IPS-18a (cell line): ENCODE results near the gene SUSD6.
"Not testable (repeated sequence)": the region's sequence is repeated elsewhere in the genome, so short reads cannot be mapped to it uniquely, and the experiment has no call there.

Experiments used
- H3K27ac ChIP-seq: one replicate; pipeline ENCODE4 v1.5.1; 2013; ENCODE audit warnings: low read length
- H3K27me3 ChIP-seq: one replicate; pipeline ENCODE4 v1.6.1; 2013; ENCODE audit warnings: mild to moderate bottlenecking, low read length; ENCODE audit not compliant: control insufficient read depth, insufficient read depth
- H3K36me3 ChIP-seq: one replicate; pipeline ENCODE4 v1.6.1; 2013; ENCODE audit warnings: low read depth, low read length; ENCODE audit not compliant: control insufficient read depth
- H3K4me1 ChIP-seq: one replicate; pipeline ENCODE4 v1.6.1; 2013; ENCODE audit warnings: low read depth, low read length; ENCODE audit not compliant: control insufficient read depth
- H3K4me3 ChIP-seq: one replicate; pipeline ENCODE4 v1.5.1; 2013; ENCODE audit warnings: low read length
- H3K9ac ChIP-seq: one replicate; pipeline ENCODE4 v1.6.1; 2013; ENCODE audit warnings: mild to moderate bottlenecking, low read length, moderate library complexity
- H3K9me3 ChIP-seq: one replicate; pipeline ENCODE4 v1.6.1; 2013; ENCODE audit warnings: low read depth, low read length; ENCODE audit not compliant: control insufficient read depth

Gene SUSD6

GRCh38 chr14:69736405-69736804, 125.0 kb downstream of the SUSD6 start:
- H3K4me3 ChIP-seq, H3K4me1 ChIP-seq, H3K36me3 ChIP-seq, H3K9ac ChIP-seq, H3K27me3 ChIP-seq, H3K27ac ChIP-seq, H3K9me3 ChIP-seq: not testable (repeated sequence)

- Histone ChIP-seq H3K36me3 (no peaks in the 10 kb centered on the region), H3K4me3 (no peak overlapping the region), H3K27me3 (no peaks in the 10 kb centered on the region), H3K9me3 (peaks cover 31% of the 10 kb centered on the region), H3K9ac (no peak overlapping the region), H3K27ac (no peak overlapping the region), H3K4me1 (no peaks in the 10 kb centered on the region)
These were observed 129.7 kb downstream of the SUSD6 start for GRCh38 chr14:69741055-69741454.

- no peaks in the 10 kb centered on the region for H3K27me3 ChIP-seq
- peaks cover 8% of the 10 kb centered on the region for H3K4me1 ChIP-seq
- no peak overlapping the region for H3K9ac ChIP-seq
- no peaks in the 10 kb centered on the region for H3K36me3 ChIP-seq
- H3K4me3 ChIP-seq, result no peak overlapping the region
- H3K9me3 ChIP-seq, result no peaks in the 10 kb centered on the region
- no peak overlapping the region for H3K27ac ChIP-seq
These were observed 138.6 kb downstream of the SUSD6 start for GRCh38 chr14:69749956-69750355.

- no peaks in the 10 kb centered on the region for H3K36me3 ChIP-seq
- H3K4me1 ChIP-seq, result peaks cover 8% of the 10 kb centered on the region
- no peak overlapping the region for H3K27ac ChIP-seq
- no peak overlapping the region for H3K9ac ChIP-seq
- no peaks in the 10 kb centered on the region for H3K9me3 ChIP-seq
- H3K4me3 ChIP-seq, result no peak overlapping the region
- H3K27me3 ChIP-seq, result no peaks in the 10 kb centered on the region
These were observed 139.1 kb downstream of the SUSD6 start for GRCh38 chr14:69750495-69750894.

- H3K36me3 ChIP-seq, result no peaks in the 10 kb centered on the region
- no peak overlapping the region for H3K4me3 ChIP-seq
- H3K27ac ChIP-seq, result no peak overlapping the region
- H3K4me1 ChIP-seq, result peaks cover 8% of the 10 kb centered on the region
- no peak overlapping the region for H3K9ac ChIP-seq
- no peaks in the 10 kb centered on the region for H3K9me3 ChIP-seq
- no peaks in the 10 kb centered on the region for H3K27me3 ChIP-seq
These were observed 141.4 kb downstream of the SUSD6 start for GRCh38 chr14:69752773-69753172.

- Histone ChIP-seq H3K27me3 (no peaks in the 10 kb centered on the region), H3K36me3 (no peaks in the 10 kb centered on the region), H3K9me3 (no peaks in the 10 kb centered on the region), H3K4me3 (no peak overlapping the region), H3K4me1 (peaks cover 8% of the 10 kb centered on the region), H3K9ac (no peak overlapping the region), H3K27ac (no peak overlapping the region)
These were observed 142.5 kb downstream of the SUSD6 start for GRCh38 chr14:69753860-69754259.

- no peak overlapping the region for H3K4me3 ChIP-seq
- H3K9ac ChIP-seq, result no peak overlapping the region
- H3K27ac ChIP-seq, result no peak overlapping the region
- H3K9me3 ChIP-seq, result no peaks in the 10 kb centered on the region
- H3K4me1 ChIP-seq, result peaks cover 8% of the 10 kb centered on the region
- no peaks in the 10 kb centered on the region for H3K27me3 ChIP-seq
- no peaks in the 10 kb centered on the region for H3K36me3 ChIP-seq
These were observed 143.1 kb downstream of the SUSD6 start for GRCh38 chr14:69754487-69754886.

- H3K9me3 ChIP-seq, result no peaks in the 10 kb centered on the region
- no peak overlapping the region for H3K27ac ChIP-seq
- no peaks in the 10 kb centered on the region for H3K36me3 ChIP-seq
- no peak overlapping the region for H3K4me3 ChIP-seq
- peaks cover 8% of the 10 kb centered on the region for H3K4me1 ChIP-seq
- no peaks in the 10 kb centered on the region for H3K27me3 ChIP-seq
- H3K9ac ChIP-seq, result no peak overlapping the region
These were observed 143.9 kb downstream of the SUSD6 start for GRCh38 chr14:69755296-69755695.

GRCh38 chr14:69755784-69756183, 144.4 kb downstream of the SUSD6 start:
- no peaks in the 10 kb centered on the region for H3K27me3 ChIP-seq
- H3K36me3 ChIP-seq, result no peaks in the 10 kb centered on the region
- peaks cover 8% of the 10 kb centered on the region for H3K4me1 ChIP-seq
- no peak overlapping the region for H3K9ac ChIP-seq
- H3K4me3 ChIP-seq, result no peak overlapping the region
- H3K27ac ChIP-seq, result no peak overlapping the region
- no peaks in the 10 kb centered on the region for H3K9me3 ChIP-seq

- Histone ChIP-seq H3K9me3 (no peaks in the 10 kb centered on the region), H3K9ac (no peak overlapping the region), H3K36me3 (no peaks in the 10 kb centered on the region), H3K27me3 (no peaks in the 10 kb centered on the region), H3K27ac (no peak overlapping the region), H3K4me1 (peaks cover 8% of the 10 kb centered on the region), H3K4me3 (no peak overlapping the region)
These were observed 144.9 kb downstream of the SUSD6 start for GRCh38 chr14:69756298-69756697.

- H3K27me3 ChIP-seq, result no peaks in the 10 kb centered on the region
- H3K27ac ChIP-seq, result no peak overlapping the region
- no peaks in the 10 kb centered on the region for H3K36me3 ChIP-seq
- no peaks in the 10 kb centered on the region for H3K4me1 ChIP-seq
- no peak overlapping the region for H3K4me3 ChIP-seq
- no peaks in the 10 kb centered on the region for H3K9me3 ChIP-seq
- H3K9ac ChIP-seq, result no peak overlapping the region
These were observed 149.4 kb downstream of the SUSD6 start for GRCh38 chr14:69760810-69761209.

- Histone ChIP-seq H3K9ac (no peak overlapping the region), H3K9me3 (no peaks in the 10 kb centered on the region), H3K4me1 (peaks cover 6% of the 10 kb centered on the region), H3K36me3 (peaks cover 12% of the 10 kb centered on the region), H3K4me3 (no peak overlapping the region), H3K27me3 (no peaks in the 10 kb centered on the region), H3K27ac (no peak overlapping the region)
These were observed 152.5 kb downstream of the SUSD6 start for GRCh38 chr14:69763761-69764510.
